OCI-LY7 (cell line): ENCODE results near the gene LMAN2L.

Experiments
- EZH2phosphoT487 ChIP-seq: fragments of 200-600 bp; sonication (generic); IDR thresholded peaks from 2 replicates; pipeline ENCODE4 v1.6.1; 2018; ENCODE audit warnings: low read depth, borderline replicate concordance, mild to moderate bottlenecking, mixed run types, antibody characterized with exemption, low read length, moderate library complexity, mixed read lengths
- TF ChIP-seq, protein P1 (sequence below): fragments of 200-600 bp; sonication (generic); conservative IDR thresholded peaks from 2 replicates; pipeline ENCODE4 v1.5.1; 2014; ENCODE audit warnings: mild to moderate bottlenecking, antibody characterized with exemption, low read length, moderate library complexity, mixed read lengths

DNA sequence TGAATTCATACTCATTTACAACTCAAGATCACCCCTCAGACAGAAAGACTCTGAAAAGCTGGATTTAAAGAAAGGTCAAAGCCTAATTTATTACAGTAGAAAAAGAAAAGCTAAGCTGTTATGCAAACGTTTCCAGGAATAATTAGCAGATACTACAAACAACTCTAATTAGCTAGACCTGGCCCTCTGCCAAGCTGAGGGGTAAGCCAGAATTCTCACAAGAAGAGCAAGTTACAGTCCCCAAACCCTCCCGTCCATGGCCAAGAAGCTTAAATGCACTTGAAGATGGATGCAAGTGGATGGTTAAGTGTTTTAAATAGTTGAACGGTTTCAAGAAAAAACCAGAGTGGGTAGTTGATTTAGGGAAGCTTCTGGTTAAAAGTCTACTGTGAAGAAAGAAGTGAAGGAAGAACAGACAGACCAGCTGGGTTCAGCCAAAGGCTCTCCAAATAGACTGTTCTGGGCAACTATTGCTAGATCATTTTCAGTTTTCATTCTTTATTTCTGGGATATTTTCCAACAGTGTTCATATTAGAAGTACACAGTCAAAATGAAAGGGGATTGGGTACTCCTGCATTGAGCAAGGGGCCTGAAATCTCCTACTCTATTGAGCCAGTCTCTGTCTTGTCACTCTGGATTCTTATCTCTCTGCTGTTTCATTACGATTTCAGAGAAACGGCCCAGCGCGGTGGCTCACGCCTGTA, 4.8 kb downstream of the LMAN2L start:
- TF ChIP-seq, protein P1, sequence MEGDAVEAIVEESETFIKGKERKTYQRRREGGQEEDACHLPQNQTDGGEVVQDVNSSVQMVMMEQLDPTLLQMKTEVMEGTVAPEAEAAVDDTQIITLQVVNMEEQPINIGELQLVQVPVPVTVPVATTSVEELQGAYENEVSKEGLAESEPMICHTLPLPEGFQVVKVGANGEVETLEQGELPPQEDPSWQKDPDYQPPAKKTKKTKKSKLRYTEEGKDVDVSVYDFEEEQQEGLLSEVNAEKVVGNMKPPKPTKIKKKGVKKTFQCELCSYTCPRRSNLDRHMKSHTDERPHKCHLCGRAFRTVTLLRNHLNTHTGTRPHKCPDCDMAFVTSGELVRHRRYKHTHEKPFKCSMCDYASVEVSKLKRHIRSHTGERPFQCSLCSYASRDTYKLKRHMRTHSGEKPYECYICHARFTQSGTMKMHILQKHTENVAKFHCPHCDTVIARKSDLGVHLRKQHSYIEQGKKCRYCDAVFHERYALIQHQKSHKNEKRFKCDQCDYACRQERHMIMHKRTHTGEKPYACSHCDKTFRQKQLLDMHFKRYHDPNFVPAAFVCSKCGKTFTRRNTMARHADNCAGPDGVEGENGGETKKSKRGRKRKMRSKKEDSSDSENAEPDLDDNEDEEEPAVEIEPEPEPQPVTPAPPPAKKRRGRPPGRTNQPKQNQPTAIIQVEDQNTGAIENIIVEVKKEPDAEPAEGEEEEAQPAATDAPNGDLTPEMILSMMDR, result no peak
- no peak for TF ChIP-seq EZH2phosphoT487
